Type B pancreatic cell (in vitro differentiated cells): Measurements from ENCODE around the gene FAM219B. TPM values are rescaled to one million over a fixed set of nuclear protein-coding genes. Genes with fewer than 3 reads are reported as not detected.

ENCODE experiments used
- DNase-seq: peaks from one replicate; pipeline ENCODE4 v3.0.0; 2021; ENCODE audit warnings: mixed read lengths; ENCODE audit not compliant: unreplicated experiment; ENCODE audit errors: extremely low spot score
- H3K27ac Mint-ChIP-seq: 2 replicates; pipeline ENCODE4 v1.8.0; 2021; ENCODE audit warnings: mild to moderate bottlenecking, mixed read lengths
- H3K27me3 Mint-ChIP-seq: 2 replicates; pipeline ENCODE4 v1.8.0; 2021; ENCODE audit warnings: mixed read lengths
- H3K36me3 Mint-ChIP-seq: 2 replicates; pipeline ENCODE4 v1.8.0; 2021; ENCODE audit warnings: mixed read lengths
- H3K4me1 Mint-ChIP-seq: one replicate; pipeline ENCODE4 v1.8.0; 2021; ENCODE audit warnings: mixed read lengths; ENCODE audit not compliant: unreplicated experiment
- H3K4me3 Mint-ChIP-seq: 2 replicates; pipeline ENCODE4 v1.8.0; 2021; ENCODE audit warnings: mild to moderate bottlenecking, mixed read lengths
- H3K9me3 Mint-ChIP-seq: 2 replicates; pipeline ENCODE4 v1.8.0; 2021; ENCODE audit warnings: mixed read lengths
- CTCF ChIP-seq: fragments of 200-600 bp; sonication (generic); conservative IDR thresholded peaks from 2 replicates; pipeline ENCODE4 v1.5.0; 2021; ENCODE audit warnings: antibody characterized with exemption, mild to moderate bottlenecking
- total RNA-seq: library from RNA; stranded (reverse); gene quantifications from 2 replicates; pipeline ENCODE4 v1.2.1, GENCODE V29; 2021; ENCODE audit warnings: low replicate concordance

FAM219B gene
- total RNA-seq, 1 donor from 2014 or later: 117 TPM

GRCh38 chr15:74892931-74893330, 13.7 kb downstream of the FAM219B start:
- Mint-ChIP-seq H3K4me1 (peaks cover 17% of the 10 kb centered on the region), H3K9me3 (no peaks in the 10 kb centered on the region), H3K27ac (no peak overlapping the region), H3K36me3 (peaks cover 5% of the 10 kb centered on the region), H3K27me3 (no peaks in the 10 kb centered on the region), H3K4me3 (no peak overlapping the region)
- TF ChIP-seq CTCF: no peak
- no peak for DNase-seq

GRCh38 chr15:74892313-74892712, 14.3 kb downstream of the FAM219B start:
- Mint-ChIP-seq H3K36me3 (peaks cover 5% of the 10 kb centered on the region), H3K27me3 (no peaks in the 10 kb centered on the region), H3K9me3 (no peaks in the 10 kb centered on the region), H3K4me1 (peaks cover 17% of the 10 kb centered on the region), H3K27ac (no peak overlapping the region), H3K4me3 (peak overlapping the region; percentile 70)
- no peak for DNase-seq
- TF ChIP-seq CTCF: no peak

- TF ChIP-seq CTCF: no peak
- Mint-ChIP-seq H3K9me3 (no peaks in the 10 kb centered on the region), H3K27ac (no peak overlapping the region)
Measured at GRCh38 chr15:74891469-74891868, 15.2 kb downstream of the FAM219B start.

GRCh38 chr15:74890665-74890960, 16.0 kb downstream of the FAM219B start:
- Mint-ChIP-seq H3K4me3 (peak overlapping the region; percentile 90), H3K27ac (peak overlapping the region; percentile 51), H3K36me3 (peaks cover 5% of the 10 kb centered on the region), H3K9me3 (no peaks in the 10 kb centered on the region), H3K4me1 (peaks cover 17% of the 10 kb centered on the region), H3K27me3 (no peaks in the 10 kb centered on the region)
- TF ChIP-seq CTCF: no peak
- DNase-seq: no peak

More at GRCh38 chr15:74891469-74891868, 15.2 kb downstream of the FAM219B start:
- Mint-ChIP-seq H3K36me3 (peaks cover 5% of the 10 kb centered on the region), H3K27me3 (no peaks in the 10 kb centered on the region), H3K4me3 (peak overlapping the region; percentile 70), H3K4me1 (peaks cover 17% of the 10 kb centered on the region)
- no peak for DNase-seq

- peaks cover 5% of the 10 kb centered on the region for H3K36me3 Mint-ChIP-seq
- no peaks in the 10 kb centered on the region for H3K9me3 Mint-ChIP-seq
- peak within 1 kb of the TSS; percentile 90 for H3K4me3 Mint-ChIP-seq
- TF ChIP-seq CTCF: peak; percentile 4
- H3K27me3 Mint-ChIP-seq: no peaks in the 10 kb centered on the region
- peak; percentile 89 for DNase-seq
- H3K27ac Mint-ChIP-seq: peak within 1 kb of the TSS; percentile 66
- peaks cover 17% of the 10 kb centered on the region for H3K4me1 Mint-ChIP-seq
Measured at GRCh38 chr15:74889883-74890664, 16.6 kb downstream of the FAM219B start, which contains the start of gene MPI. MPI (plus strand) TSS chr15:74890042; CDS start chr15:74890074, 32 bp downstream.
